ENCODE results near the gene TRIM37. TPM values are rescaled to one million over a fixed set of nuclear protein-coding genes. Genes with fewer than 3 reads are reported as not detected.

The TRIM37 gene
- total and polyA plus RNA-seq, 2 of the 8 experiments (the other 6 are each of a cell fraction or from before 2014, with no cell fraction given), result 38.2 to 57.0 TPM

GRCh38 chr17:59056857-59057256, 49.8 kb downstream of the TRIM37 start:
- no peak for FAIRE-seq
- H2BK5ac ChIP-seq (ENCODE audit: low read depth, low read length), result no peak overlapping the region
- POLR2A ChIA-PET (ENCODE audit: partially characterized antibody), result no interaction called here
- TF ChIP-seq CBX8 (IDR thresholded peaks at IDR 0.05; ENCODE audit: borderline replicate concordance, low read depth, low read length) (no peak), RAD21 (IDR thresholded peaks at IDR 0.05 in 1 of 2, conservative IDR thresholded peaks at IDR 0.05 in 1 of 2; ENCODE audit: low read depth in 2 of 2, low read length in 2 of 2) (no peak), TCF12 (IDR thresholded peaks at IDR 0.05; ENCODE audit: low read depth, low read length) (no peak), SP4 (IDR thresholded peaks at IDR 0.05; ENCODE audit: low read length) (no peak)

More at GRCh38 chr17:59056857-59057256, 49.8 kb downstream of the TRIM37 start:
- H3K23me2 ChIP-seq (ENCODE audit: low read depth, low read length), result no peaks in the 10 kb centered on the region
- H3K4ac ChIP-seq (replicated peaks; ENCODE audit: insufficient read length, low read depth, low read length), result no peak overlapping the region
- no peak overlapping the region for H2AFZ ChIP-seq (ENCODE audit: low read length)
- no peaks in the 10 kb centered on the region for H3K79me1 ChIP-seq (ENCODE audit: low read depth, low read length)
- no peak overlapping the region for H4K91ac ChIP-seq (replicated peaks; ENCODE audit: insufficient read length, low read length)
- no peak overlapping the region for H3K14ac ChIP-seq (ENCODE audit: insufficient read length)
- no peak overlapping the region for H2BK20ac ChIP-seq (ENCODE audit: low read length)
- H3K4me1 ChIP-seq (replicated peaks in 1 of 4; ENCODE audit: control insufficient read depth in 3 of 4, insufficient read depth in 4 of 4, low read length in 3 of 4), result no peaks in the 10 kb centered on the region
- H3K4me3 ChIP-seq (ENCODE audit: extremely low read depth in 1 of 4, insufficient read depth in 2 of 4, low read depth in 3 of 4, low read length in 4 of 4), result no peak overlapping the region
- H2BK120ac ChIP-seq (replicated peaks; ENCODE audit: low read depth, low read length), result no peak overlapping the region
- no peak for DNase-seq (ENCODE audit: low read depth in 1 of 2, low spot score in 2 of 2)
- no peak overlapping the region for H2AK5ac ChIP-seq (ENCODE audit: low read depth, low read length)
- peaks cover 5 to 50% (median 21%) of the 10 kb centered on the region in 4 experiments; a peak in 7 of 8 replicates for H3K36me3 ChIP-seq (ENCODE audit: control insufficient read depth in 2 of 4, insufficient read depth in 4 of 4, low read length in 3 of 4)
- H3K56ac ChIP-seq (replicated peaks; ENCODE audit: insufficient read length, low read depth, low read length), result no peak overlapping the region
- no peaks in the 10 kb centered on the region for H3K27me3 ChIP-seq (replicated peaks in 1 of 4; ENCODE audit: control insufficient read depth in 3 of 4, extremely low read depth in 1 of 4, insufficient read depth in 3 of 4, low read length in 3 of 4)
- no peaks in the 10 kb centered on the region for H4K20me1 ChIP-seq (replicated peaks in 1 of 2; ENCODE audit: control insufficient read depth in 1 of 2, insufficient read depth in 2 of 2, low read length in 2 of 2)
- H2BK12ac ChIP-seq (ENCODE audit: low read depth, low read length), result no peak overlapping the region
- H3K79me2 ChIP-seq (ENCODE audit: control insufficient read depth in 1 of 2, insufficient read depth in 2 of 2, low read length in 2 of 2), result no peaks in the 10 kb centered on the region
- no peak overlapping the region for H4K8ac ChIP-seq (ENCODE audit: extremely low read depth, insufficient read depth, low read length)
- no peak overlapping the region for H3K23ac ChIP-seq (ENCODE audit: insufficient read length)
- no peak overlapping the region for H3K18ac ChIP-seq (ENCODE audit: extremely low read depth, low read length)
- H3K27ac ChIP-seq (ENCODE audit: low read depth, low read length), result no peak overlapping the region
- WGBS, 2 experiments (ENCODE audit: extremely low coverage in 1 of 2, insufficient coverage in 1 of 2, insufficient read length in 1 of 2, insufficient replicate concordance in 2 of 2, low coverage in 1 of 2, low lambda C conversion rate in 2 of 2, missing lambda C conversion rate in 1 of 2), result 95% methylated on average over 5 of the region's 5 CpGs; no CpG with 5 or more reads in 1 of the 2 experiments
- H3K4me2 ChIP-seq (ENCODE audit: insufficient read depth in 1 of 2, low read depth in 2 of 2, low read length in 2 of 2), result no peak overlapping the region
- no peak overlapping the region for H2BK15ac ChIP-seq (ENCODE audit: low read length)
- no peaks in the 10 kb centered on the region for H3K9me3 ChIP-seq (ENCODE audit: insufficient read depth in 2 of 2, low read depth in 1 of 2, low read length in 1 of 2)
- no peak overlapping the region for H3K9ac ChIP-seq (replicated peaks in 1 of 4; ENCODE audit: extremely low read depth in 1 of 4, low read depth in 3 of 4, low read length in 3 of 4)
- no peak overlapping the region for H4K5ac ChIP-seq (ENCODE audit: insufficient read length, low read depth, low read length)
- CTCF ChIA-PET (ENCODE audit: partially characterized antibody), result no interaction called here

Data from H1 (cell line).